OCI-LY7 (cell line): Measurements from ENCODE around the gene EEF1A1.

Source experiments
- CTCF ChIP-seq: fragments of 200-600 bp; sonication (generic); conservative IDR thresholded peaks from 2 replicates; pipeline ENCODE4 v1.5.1; 2014; ENCODE audit warnings: mild to moderate bottlenecking, antibody characterized with exemption, low read length, moderate library complexity, mixed read lengths
- EZH2phosphoT487 ChIP-seq: fragments of 200-600 bp; sonication (generic); IDR thresholded peaks from 2 replicates; pipeline ENCODE4 v1.6.1; 2018; ENCODE audit warnings: low read depth, borderline replicate concordance, mild to moderate bottlenecking, mixed run types, antibody characterized with exemption, low read length, moderate library complexity, mixed read lengths

- TF ChIP-seq CTCF, result no peak
- no peak for TF ChIP-seq EZH2phosphoT487
Observed at GRCh38 chr6:73525546-73526330, 4.9 kb upstream of the EEF1A1 start.
